NCI-H526 (cell line): ENCODE results near the gene FAM20A.

ENCODE experiments used
- DNase-seq, 2 experiments: peaks; one replicate each; lab custom pipeline; 2025; lab: John Stamatoyannopoulos, UW

FAM20A gene

DNA sequence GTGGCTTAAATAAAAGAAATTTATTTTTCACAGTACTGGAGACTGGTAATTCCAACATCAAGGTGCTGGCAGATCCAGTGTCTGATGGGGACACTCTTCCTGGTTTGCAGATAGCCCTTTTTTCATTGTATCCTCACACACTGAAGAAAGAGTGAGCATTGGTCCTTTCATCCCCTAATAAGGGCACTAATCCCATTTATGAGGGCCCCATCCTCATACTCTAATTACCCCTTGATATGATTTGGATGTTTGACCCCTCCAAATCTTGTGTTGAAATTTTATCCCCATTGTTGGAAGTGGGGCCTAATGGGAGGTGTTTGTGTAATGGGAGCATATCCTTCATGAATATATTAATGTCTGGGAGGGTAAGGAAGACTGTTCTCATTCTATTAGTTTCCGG is 9.4 kb upstream of the FAM20A start:
- DNase-seq, result no peak

DNA sequence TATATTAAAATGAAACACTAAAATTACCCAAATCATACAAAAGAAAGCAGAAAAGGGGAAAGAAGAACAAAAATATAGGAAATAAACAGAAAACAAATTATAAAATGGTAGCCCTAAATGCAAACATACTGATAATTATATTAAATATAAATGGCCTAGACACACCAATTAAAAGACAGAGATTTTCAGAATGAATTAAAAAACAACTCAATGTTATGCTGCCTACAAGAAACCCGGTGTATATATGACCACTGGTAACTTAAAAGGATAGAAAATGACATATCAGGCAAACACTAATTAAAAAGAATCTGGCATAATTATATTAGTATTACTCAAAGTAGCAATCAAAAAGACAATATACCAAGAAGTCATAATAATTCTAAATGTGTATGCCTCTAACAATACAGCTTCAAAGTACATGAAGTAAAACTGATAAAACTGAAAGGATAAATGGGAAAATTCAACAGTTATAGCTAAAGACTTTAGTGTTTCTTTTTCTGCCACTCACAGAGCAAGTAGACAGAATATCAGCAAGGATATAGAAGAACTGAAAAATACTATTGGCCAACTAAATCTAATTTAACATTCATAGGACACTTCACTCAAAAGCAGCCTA is 7.5 kb upstream of the FAM20A start:
- no peak for DNase-seq

DNA sequence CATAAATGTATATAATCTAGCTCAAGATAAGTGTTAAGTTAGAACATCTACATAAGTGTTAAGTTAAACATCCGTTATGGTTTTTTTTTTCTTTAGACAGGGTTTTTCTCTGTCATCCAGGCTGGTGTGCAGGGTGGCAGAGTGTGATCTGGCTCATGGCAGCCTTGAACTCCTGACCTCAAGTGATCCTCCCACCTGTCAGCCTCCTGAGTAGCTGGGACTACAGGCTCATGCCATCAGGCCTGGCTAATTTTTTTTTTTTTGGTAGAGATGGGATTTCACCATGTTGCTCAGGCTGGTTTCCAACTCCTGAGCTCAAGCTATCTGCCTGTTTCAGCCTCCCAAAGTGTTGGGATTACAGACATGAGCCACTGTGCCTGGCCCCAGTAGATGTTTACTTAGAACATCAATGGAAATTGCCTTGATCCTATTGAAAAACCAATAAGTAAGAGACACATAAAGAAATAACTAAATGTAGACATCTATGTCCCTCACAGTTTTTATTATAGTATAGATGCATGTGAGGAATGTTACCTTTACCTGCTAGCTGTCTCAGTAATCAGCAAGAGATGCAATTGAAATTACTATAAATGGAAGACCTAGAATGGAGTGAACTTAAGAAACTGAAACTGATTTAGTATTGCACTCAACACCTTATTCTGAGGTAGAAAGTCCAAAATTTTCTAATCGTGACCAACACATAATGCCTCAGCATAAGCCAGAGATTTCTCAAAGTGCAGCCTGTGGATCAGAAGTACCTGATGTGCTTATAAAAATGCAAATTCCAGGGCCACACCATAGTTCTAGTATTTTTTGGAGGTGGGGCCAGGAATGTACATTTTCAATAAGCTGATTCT is 5.5 kb upstream of the FAM20A start:
- no peak for DNase-seq

GRCh38 chr17:68605914-68606313 is 4.7 kb upstream of the FAM20A start:
- no peak for DNase-seq

DNA sequence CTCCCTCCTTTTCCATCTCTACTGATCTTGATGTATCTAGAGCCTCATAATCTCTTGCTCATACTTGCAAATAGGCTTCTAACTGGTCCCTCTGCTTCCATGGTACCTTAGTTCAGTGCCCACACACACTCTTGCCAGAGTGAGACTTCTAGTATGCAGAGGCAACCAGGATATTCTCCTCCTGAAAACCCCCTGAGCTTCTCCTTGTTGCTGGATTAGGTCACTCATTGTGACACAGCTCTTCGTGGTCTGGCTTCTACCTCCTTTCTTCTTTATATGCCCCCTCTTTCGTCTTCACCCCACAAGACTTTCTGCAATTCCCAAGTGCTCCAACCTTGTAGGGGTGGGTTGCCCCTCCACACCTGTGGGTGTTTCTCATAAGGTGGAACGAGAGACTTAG is 2.5 kb upstream of the FAM20A start:
- no peak for DNase-seq

DNA sequence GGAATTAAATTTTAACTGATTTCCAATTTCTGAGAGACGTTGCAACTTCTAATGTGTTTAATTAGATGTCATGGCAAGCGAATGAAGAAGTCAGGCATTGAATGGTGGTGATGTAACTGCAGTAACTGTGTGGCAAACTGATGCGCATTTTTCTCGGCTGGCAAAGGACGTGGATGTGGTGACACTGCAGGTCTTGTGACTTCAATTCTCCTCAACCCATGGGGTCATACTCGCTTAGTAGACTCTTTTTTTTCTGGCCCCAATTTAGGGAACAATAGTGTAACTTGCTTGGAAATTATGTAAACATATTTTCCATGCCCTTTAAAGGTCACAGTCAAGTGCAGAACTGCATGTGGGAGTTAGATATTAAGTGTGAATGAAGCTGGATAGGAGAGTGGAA is 1.9 kb upstream of the FAM20A start:
- DNase-seq, result no peak

DNA sequence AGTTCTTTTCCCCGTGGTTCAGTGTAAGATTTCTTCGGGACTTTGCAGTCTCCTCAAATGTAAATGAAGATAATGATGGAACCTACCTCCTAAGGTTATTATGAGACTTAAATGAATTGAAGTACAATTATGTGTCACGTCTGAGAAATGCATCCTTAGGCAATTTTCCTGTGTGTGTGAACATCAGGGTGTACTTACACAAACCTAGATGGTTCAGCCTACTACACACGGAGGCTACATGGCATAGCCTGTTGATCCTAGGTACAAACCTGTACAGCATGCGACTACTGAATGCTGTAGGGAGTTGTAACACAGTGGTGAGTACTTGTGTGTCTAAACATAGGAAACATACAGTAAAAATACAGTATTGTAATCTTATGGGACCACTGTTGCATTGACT is 1.1 kb upstream of the FAM20A start:
- no peak for DNase-seq

DNA sequence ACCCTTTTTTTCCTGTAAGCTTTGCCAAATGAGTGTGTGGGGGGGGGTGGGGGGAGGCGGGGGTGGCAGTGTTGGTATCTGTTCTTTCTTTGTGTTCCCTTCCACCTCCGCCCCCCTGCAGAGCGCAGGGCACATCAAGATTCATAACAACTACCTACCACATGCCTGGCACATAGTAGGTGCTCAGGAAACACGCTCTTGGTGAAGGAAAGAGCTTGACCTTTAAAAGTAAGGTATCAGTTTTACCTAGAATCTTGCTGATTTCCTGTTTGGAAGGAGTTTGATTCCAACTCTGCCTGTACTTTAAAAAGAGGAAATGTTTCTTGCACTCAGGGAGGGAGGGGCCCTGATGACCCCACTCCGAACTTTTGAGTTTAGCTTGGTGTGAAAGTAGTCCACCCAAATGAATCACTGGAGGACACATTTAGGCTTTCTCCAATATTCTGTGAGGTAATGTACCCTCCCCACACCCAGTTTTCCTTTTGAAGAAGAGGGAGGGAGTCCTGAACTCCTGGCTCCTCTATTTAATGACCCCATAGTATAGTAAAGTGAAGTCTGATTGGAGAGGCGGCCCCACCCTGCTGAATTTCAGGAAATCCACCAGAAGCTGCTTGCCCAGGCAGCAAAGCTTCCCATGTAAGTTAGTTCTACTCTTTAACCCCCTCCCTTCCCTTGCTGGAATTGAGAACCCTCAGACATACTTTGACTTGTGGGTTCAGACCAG is 560 bp upstream of the FAM20A start:
- DNase-seq, result no peak

DNA sequence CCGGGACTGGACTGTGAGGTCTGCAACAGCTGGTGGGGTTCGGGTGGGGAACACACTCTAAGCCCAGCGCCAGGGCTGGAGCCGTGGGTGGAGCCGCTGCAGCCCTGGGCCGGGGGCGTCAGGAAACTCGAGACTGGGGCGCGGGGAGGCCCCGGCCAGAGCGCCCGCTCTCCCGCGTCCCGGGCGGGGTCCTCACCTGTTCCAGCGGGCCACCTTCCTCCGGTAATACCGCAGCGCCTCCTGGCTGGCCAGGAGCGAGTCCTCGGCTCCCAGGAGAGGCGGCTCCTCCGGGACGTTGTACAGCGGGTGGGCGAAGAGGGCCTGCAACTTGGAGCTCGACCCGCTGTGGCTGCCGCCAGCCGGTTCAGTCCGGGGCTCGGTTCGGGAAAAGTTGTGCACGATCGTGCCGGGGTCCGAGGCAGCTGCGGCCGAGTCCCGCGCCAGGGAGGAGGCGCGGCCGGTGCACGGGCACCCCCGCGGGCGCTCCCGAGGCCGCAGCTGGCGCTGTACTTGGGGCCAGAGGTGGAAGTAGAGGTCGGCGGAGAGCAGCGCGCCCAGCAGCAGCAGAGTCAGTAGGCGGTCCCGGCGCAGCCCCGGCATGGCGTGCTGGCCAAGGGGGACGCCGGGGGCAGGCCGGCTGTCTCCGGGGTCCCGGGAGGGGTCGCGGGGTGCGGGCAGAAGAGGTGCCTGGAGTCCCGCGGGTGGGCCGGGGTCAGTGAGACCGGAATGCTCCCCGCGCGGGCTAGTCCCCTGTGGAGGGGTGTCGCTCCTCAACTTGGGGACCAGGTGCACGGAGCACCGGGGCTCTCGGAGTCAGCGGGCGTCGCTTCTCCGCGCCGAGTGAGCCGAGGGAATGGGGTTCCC is 868 bp downstream of the FAM20A start:
- peak in 1 of 2 experiments; percentile 72 for DNase-seq

GRCh38 chr17:68599552-68600066 is 1.6 kb downstream of the FAM20A start:
- no peak for DNase-seq

GRCh38 chr17:68599091-68599490 is 2.1 kb downstream of the FAM20A start:
- DNase-seq, result no peak

DNA sequence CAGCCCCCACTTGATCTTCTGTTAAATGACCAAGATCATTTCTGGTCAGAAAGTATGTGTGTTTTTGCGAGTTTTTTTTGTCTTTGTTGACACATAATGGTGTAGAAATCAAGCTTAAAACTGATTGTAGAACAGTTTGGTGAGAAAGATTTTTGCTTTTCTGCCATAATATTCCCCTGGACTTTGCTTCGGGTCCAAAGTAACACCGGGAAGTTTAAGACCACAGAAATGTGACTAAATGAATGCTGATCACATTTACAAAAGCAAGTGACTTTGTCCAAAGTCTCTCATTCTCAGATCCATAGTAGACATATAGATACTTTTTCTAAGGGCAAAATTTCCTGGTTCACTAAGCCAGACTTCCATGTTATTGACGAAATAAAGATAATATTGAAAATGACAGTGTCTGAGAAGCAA is 2.6 kb downstream of the FAM20A start:
- no peak for DNase-seq

GRCh38 chr17:68598074-68598473 is 3.1 kb downstream of the FAM20A start:
- DNase-seq, result no peak

DNA sequence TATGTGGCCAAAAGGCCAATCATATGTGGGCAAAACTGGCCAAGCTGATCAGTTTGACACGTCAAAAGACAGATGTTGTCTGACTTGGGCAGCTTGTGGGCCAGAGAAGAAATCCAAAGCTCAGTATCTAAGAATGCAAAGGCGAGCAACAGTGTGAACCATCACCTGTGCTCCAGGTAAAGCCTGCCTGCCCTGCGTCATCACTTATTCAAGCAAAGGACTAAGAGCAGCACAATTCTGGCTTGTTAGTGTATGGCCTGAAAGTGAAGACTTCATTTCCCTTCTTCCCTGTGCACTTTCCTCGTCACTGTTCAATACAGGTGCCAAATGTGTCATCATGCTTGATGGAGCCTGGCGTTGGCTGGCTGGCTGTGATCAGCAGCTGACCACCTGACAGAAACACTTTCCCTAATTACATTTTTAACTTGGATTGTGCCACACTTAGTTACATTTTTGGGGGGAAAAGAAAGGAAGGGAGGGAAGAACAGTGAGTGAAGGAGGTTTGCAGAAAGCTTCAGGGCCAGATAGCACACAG is 4.7 kb downstream of the FAM20A start:
- no peak for DNase-seq

DNA sequence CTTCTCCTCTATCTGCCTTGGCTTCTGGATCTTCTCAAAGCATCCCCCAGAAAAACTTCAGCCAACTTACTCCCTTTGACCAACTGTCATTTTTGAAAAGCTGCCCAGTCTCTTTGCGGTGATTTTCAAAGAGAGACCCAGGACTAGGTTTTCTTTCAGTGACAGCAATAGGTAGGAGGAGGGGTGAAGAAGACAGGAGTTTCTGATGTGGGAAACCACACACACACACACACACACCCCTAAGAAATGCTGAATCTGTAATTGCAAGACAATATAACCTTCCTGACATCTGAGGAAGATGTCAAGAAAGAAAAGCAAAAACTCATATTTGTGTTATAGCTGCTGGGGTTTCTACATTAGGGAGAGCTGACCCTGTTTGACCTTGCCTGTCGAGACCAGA is 5.2 kb downstream of the FAM20A start:
- DNase-seq, result no peak

GRCh38 chr17:68595496-68595895 is 5.7 kb downstream of the FAM20A start:
- DNase-seq, result no peak

- no peak for DNase-seq
These were observed 6.6 kb downstream of the FAM20A start for GRCh38 chr17:68594552-68594951.

DNA sequence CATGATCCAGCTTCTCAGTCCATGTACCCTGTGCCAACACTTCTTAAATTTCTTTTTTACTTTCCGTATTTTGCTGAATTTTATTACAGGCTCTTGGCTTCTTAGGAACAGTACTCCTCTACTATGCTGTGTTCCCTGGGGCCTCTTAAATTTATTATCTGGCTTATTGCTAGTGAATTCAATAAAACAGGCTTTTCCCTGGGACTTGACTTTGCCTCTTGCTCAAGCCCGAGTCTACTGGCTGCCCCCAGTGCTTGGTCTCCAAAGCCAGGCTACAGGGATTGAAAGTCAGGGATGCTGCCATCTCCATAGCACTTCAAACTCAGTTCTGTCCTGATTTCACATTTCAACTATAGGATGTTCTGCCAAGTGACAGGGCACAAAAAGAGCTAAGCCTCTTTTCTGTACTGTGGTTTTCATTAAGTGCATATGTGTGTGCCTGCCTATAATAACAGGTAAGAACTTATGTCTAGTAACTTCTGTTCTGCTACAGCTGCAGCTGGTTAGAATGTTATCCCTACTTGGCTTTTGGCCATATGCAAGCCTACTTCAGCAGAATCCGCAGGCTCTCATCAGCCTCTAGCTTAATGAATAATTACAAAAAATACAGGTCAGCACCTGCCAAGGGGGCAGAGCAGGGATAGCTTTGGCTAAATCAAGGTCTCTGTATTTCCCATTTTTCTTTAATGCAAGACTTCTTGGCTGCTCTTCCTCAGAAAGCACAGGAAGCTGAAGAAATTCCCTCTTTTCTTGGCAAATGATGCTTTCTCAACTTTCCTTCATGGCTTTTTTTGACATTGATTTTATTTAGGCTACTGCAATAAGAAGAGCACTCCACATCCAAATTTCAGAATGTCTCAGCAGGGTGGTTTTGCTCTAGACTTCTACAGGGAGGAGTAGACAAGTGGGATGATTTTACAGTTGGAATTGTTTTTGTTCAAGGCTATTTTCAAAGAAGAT is 8.2 kb downstream of the FAM20A start:
- DNase-seq, result no peak

DNA sequence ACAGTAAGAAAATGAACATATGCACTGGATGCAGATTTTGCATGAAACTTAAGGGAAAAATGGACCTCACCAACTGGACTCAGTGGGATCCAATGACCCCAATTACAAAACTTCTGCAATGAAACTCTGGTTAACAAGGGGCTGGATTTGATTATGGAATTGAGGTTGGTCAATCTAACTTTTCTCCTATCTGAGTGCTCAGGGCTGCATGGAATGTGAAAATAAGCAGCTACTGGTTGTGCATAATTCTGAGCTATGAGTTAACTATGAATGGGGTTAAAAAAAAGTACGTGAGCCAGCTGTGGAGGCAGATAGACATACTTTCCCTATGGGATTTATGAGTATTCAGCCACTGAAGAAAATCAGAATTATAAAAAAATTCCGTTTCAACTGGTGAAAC is 9.2 kb downstream of the FAM20A start:
- DNase-seq, result no peak

GRCh38 chr17:68591583-68591982 is 9.6 kb downstream of the FAM20A start:
- DNase-seq, result peak in 1 of 2 experiments; percentile 52
